Parathyroid adenoma (tissue), 2 donors: Measurements from ENCODE around the gene CTRL.

Experiments used
- H2AFZ ChIP-seq: fragments of 300-600 bp; sonication (generic); one replicate; pipeline ENCODE4 v1.7.0; 2017; ENCODE audit warnings: antibody characterized with exemption, mild to moderate bottlenecking
- H3K27ac ChIP-seq: fragments of 300-600 bp; sonication (generic); one replicate; pipeline ENCODE4 v1.7.0; 2017
- H3K27me3 ChIP-seq: fragments of 300-600 bp; sonication (generic); one replicate; pipeline ENCODE4 v1.7.0; 2017; ENCODE audit warnings: low read length; ENCODE audit not compliant: control insufficient read depth, insufficient read depth
- H3K36me3 ChIP-seq: fragments of 300-600 bp; sonication (generic); one replicate; pipeline ENCODE4 v1.7.0; 2017; ENCODE audit warnings: low read length; ENCODE audit not compliant: control insufficient read depth, insufficient read depth
- H3K4me1 ChIP-seq: fragments of 300-600 bp; sonication (generic); one replicate; pipeline ENCODE4 v1.7.0; 2017; ENCODE audit warnings: control low read depth
- H3K4me2 ChIP-seq: fragments of 300-600 bp; sonication (generic); one replicate; pipeline ENCODE4 v1.7.0; 2017; ENCODE audit warnings: low read length
- H3K4me3 ChIP-seq: fragments of 300-600 bp; sonication (generic); one replicate; pipeline ENCODE4 v1.7.0; 2017; ENCODE audit warnings: low read depth, low read length
- H3K79me2 ChIP-seq: fragments of 300-600 bp; sonication (generic); one replicate; pipeline ENCODE4 v1.7.0; 2017; ENCODE audit warnings: control low read depth
- H3K9ac ChIP-seq: fragments of 300-600 bp; sonication (generic); one replicate; pipeline ENCODE4 v1.7.0; 2017; ENCODE audit warnings: mild to moderate bottlenecking
- H3K9me3 ChIP-seq: fragments of 300-600 bp; sonication (generic); one replicate; pipeline ENCODE4 v1.7.0; 2017; ENCODE audit warnings: low read length; ENCODE audit not compliant: control insufficient read depth
- TF ChIP-seq, protein P1 (sequence below): fragments of 300-600 bp; sonication (generic); IDR thresholded peaks from one replicate; pipeline ENCODE4 v1.7.0; 2017; ENCODE audit warnings: antibody characterized with exemption, mild to moderate bottlenecking
- donor health status: primary hyperparathyroidism.

The CTRL gene

DNA sequence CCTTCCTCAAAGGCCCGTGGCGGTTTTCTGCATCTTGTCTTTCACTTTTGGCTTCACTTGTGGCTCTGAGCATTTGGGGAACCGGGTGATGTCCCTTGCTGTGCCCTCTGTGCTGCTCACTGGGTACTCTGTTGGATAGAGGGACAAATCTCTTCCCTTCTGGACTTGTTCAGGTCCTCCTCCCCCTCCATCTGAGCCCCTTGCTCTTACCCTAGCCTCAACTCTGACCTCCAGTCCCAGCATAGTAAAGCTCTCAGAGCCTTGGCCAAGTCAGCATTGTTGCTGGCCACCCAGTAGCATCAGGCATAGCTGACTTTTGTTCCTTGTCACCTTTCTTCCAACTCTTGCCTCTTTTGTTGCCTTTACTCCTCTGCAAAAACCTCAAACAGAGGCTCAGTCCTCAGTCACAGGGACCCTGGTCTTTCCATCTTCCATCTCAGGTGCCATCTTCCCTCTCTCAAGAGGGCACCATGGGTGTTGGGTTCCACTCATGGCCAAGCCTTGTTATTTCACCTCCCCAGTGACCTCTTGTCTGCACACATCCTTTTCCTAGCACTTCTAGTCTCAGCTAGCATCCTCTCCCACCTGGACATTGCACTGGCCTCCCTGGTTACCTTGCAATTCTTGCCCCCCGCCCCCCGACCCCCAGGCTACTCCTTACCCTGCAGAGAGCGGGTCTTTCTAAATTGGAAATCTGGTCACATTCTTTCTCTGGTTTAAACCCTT is 5.4 kb upstream of the CTRL start:
- Histone ChIP-seq H3K79me2 (no peaks in the 10 kb centered on the region), H3K9ac (peak overlapping the region; percentile 58), H3K4me2 (peak overlapping the region; percentile 88), H3K9me3 (no peaks in the 10 kb centered on the region), H3K4me3 (peak overlapping the region; percentile 89), H3K27me3 (no peaks in the 10 kb centered on the region), H3K36me3 (no peaks in the 10 kb centered on the region), H3K27ac (peak overlapping the region; percentile 82), H2AFZ (peak overlapping the region; percentile 86), H3K4me1 (peaks cover 12% of the 10 kb centered on the region)
- TF ChIP-seq, protein P1, sequence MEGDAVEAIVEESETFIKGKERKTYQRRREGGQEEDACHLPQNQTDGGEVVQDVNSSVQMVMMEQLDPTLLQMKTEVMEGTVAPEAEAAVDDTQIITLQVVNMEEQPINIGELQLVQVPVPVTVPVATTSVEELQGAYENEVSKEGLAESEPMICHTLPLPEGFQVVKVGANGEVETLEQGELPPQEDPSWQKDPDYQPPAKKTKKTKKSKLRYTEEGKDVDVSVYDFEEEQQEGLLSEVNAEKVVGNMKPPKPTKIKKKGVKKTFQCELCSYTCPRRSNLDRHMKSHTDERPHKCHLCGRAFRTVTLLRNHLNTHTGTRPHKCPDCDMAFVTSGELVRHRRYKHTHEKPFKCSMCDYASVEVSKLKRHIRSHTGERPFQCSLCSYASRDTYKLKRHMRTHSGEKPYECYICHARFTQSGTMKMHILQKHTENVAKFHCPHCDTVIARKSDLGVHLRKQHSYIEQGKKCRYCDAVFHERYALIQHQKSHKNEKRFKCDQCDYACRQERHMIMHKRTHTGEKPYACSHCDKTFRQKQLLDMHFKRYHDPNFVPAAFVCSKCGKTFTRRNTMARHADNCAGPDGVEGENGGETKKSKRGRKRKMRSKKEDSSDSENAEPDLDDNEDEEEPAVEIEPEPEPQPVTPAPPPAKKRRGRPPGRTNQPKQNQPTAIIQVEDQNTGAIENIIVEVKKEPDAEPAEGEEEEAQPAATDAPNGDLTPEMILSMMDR = no peak

DNA sequence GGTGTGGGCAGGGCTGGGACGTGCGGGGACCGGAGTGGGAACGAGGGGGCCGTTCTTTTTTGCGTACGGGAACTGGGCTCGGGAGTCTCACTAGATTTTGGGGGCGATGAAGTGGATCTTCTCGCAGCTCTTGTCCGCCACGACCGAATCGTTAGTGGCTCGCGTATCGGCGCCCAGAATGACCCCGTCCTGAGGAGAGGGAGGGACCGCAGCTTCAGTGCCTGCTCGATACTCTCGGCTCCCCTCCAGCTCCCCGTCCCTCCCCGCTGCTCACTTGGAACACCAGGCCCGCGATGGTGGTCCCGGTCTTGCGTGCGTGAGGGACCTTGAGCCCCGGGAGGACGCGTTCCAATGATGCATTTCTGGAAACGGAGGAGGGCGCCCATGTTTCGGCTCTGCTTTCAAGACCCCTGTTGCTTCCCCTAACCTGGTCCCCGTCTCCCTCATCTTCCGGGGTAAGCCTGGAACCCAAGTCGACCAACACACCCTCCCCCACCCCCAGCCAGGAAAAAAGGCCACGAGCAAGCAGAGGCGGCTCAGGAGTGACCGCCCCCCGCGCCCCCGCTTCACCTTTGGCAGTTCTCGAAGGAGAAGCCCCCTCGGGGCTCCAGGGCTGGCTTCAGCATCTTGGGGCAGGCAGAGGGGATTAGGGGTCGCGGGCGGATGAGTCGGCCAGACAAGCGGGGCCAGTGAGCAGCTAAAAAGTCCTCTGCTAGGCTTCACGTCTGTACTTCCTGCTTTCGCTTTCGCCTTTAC is 4.6 kb upstream of the CTRL start, which contains the start of gene PSMB10:
Gene PSMB10 (minus strand): TSS at position 727 of the 756 bp plus-strand sequence. CDS start 101 bp downstream, at position 626.
- peak within 1 kb of the TSS; percentile 58 for H3K9ac ChIP-seq
- no peaks in the 10 kb centered on the region for H3K36me3 ChIP-seq
- H3K4me1 ChIP-seq = peaks cover 12% of the 10 kb centered on the region

DNA sequence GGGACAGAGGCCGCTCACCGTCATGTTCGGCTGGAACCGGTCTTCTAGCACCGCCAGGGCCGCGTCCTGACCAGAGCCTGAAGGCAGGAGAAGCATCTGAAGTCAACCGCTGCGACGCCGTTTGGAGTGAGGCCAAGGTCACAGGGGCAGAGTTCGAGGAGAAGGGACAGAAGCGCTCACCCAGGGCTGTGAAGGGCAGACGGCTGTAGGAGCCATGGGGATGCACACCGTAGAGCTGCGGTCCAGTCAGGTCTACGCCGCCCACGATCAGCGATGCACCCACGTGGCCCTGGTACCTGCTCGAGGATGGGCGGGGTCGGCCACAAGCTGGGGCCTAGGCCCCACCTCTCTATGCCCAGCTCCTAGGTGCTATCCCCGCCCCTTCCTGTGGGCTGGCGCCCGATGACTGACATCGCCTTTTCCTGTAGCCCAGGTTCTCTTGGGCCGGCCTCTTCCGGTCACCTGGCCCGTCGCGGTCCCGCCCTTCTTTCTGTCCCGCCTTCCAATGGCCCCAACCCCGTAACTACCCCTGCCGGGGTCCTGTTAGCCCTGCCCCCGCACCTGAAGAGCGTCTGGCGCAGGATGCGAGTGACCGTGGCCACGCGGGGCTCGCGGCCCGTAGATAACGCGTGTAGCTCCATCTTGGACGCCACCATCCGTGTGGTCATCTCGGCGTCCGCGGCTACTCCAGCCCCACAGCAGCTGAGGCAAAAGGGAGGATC is 3.9 kb upstream of the CTRL start:
- no peaks in the 10 kb centered on the region for H3K27me3 ChIP-seq
- H3K4me1 ChIP-seq = peaks cover 12% of the 10 kb centered on the region
- H3K4me2 ChIP-seq = peak overlapping the region; percentile 88
- peak overlapping the region; percentile 86 for H2AFZ ChIP-seq
- H3K9me3 ChIP-seq = no peaks in the 10 kb centered on the region
- peak overlapping the region; percentile 89 for H3K4me3 ChIP-seq
- TF ChIP-seq, protein P1 = no peak
- H3K36me3 ChIP-seq = no peaks in the 10 kb centered on the region
- no peaks in the 10 kb centered on the region for H3K79me2 ChIP-seq
- H3K27ac ChIP-seq = peak overlapping the region; percentile 82
- H3K9ac ChIP-seq = peak overlapping the region; percentile 58

More for the DNA sequence above, 4.6 kb upstream of the CTRL start, which contains the start of gene PSMB10:
- Histone ChIP-seq H3K27me3 (no peaks in the 10 kb centered on the region), H3K27ac (peak within 1 kb of the TSS; percentile 82), H3K4me3 (peak within 1 kb of the TSS; percentile 89), H3K9me3 (no peaks in the 10 kb centered on the region), H3K4me2 (peak within 1 kb of the TSS; percentile 88), H3K79me2 (no peaks in the 10 kb centered on the region), H2AFZ (peak within 1 kb of the TSS; percentile 86)
- TF ChIP-seq, protein P1 = no peak

DNA sequence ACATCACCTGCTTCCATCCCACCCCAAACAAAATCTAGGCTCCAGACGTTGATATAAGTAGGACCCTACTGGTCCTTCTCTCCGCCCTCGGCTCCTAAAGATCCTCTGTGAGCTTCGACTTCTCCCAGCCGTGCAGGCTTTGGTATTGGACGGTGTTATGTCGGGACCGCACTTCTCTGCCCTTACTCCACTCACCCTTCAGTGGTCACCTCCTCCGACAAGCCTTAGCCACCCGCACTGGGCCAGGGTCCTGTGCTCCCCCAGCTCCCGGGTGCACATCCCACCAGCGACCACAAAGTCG is 3.4 kb upstream of the CTRL start:
- TF ChIP-seq, protein P1 = no peak
- peak overlapping the region; percentile 86 for H2AFZ ChIP-seq

More for the DNA sequence above, 3.4 kb upstream of the CTRL start:
- Histone ChIP-seq H3K4me1 (peaks cover 12% of the 10 kb centered on the region), H3K9ac (no peak overlapping the region), H3K9me3 (no peaks in the 10 kb centered on the region), H3K27me3 (no peaks in the 10 kb centered on the region), H3K27ac (peak overlapping the region; percentile 46), H3K4me3 (no peak overlapping the region), H3K79me2 (no peaks in the 10 kb centered on the region), H3K36me3 (no peaks in the 10 kb centered on the region), H3K4me2 (peak overlapping the region; percentile 88)
